HG03354 (cell line): Measurements from ENCODE around the gene EHBP1.

Experiments
- ATAC-seq: cut with Tn5 transposase; IDR thresholded peaks from one replicate; pipeline ENCODE4 v1.9.1; 2021; ENCODE audit warnings: mild to moderate bottlenecking; ENCODE audit not compliant: unreplicated experiment, poor library complexity, severe bottlenecking

The EHBP1 gene

DNA sequence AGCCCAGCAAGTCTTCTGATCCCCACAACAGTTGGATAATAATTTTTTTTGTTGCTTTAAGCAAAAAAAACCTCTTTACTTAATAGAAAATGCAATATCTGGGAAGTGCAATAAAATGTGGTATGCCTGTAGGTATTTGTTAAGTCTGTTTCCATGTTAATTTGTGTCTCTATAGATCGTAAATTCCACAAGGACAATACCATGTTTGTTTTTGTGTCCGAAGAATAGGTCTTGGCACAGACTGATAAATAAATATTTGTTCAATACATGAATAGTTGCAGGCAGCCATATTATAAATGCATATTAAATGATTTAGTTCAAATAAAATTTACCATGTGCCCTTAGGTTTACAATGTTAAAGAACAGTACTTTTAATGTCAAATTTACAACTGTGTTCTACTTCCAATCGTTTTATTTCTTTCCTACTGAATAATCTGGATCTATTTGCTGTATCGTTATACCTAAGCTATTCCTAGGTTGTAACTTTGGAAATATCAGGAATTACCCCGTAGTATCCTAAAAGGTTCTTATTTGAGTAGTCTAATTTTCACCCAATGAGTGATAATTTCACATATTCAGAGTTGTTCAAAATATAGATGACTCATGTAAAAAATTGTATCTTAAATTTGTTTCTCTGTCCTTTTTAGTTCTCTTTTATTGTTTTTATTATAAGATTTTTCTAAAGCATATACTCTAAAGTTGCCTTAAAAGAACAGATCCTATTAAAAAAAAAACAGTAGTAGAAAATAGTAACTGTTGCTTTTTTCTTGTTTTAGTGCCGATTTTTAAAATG is 151.8 kb downstream of the EHBP1 start:
- no peak for ATAC-seq

- ATAC-seq: no peak
These were observed 152.8 kb downstream of the EHBP1 start for GRCh38 chr2:62858231-62858832.

DNA sequence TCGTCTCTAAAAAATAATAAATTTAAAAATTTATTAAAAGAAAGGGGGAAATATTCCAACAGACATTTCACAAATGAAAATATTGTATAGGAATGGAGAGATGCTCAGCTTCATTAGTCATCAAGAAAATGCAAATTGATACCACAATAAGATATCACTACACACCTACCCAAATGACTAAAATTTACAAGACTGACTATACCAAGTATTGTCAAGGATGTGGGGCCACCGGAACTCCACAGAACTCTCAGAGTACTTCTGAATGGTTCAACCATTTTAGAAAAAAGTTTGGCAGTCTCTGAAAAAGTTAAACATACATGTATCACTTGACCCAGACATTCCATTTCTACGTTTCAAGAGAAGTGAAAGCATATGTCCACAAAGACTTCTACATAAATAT is 163.4 kb downstream of the EHBP1 start:
- ATAC-seq: no peak

- no peak for ATAC-seq
These were observed 165.5 kb downstream of the EHBP1 start for GRCh38 chr2:62870966-62871365.

- ATAC-seq: no peak
These were observed 166.0 kb downstream of the EHBP1 start for GRCh38 chr2:62871506-62871905.

GRCh38 chr2:62873603-62874002 is 168.1 kb downstream of the EHBP1 start:
- ATAC-seq: no peak

GRCh38 chr2:62874881-62875383 is 169.4 kb downstream of the EHBP1 start:
- ATAC-seq: no peak

- no peak for ATAC-seq
These were observed 175.8 kb downstream of the EHBP1 start for GRCh38 chr2:62881162-62881795.

GRCh38 chr2:62883629-62884028 is 178.1 kb downstream of the EHBP1 start:
- ATAC-seq: no peak

DNA sequence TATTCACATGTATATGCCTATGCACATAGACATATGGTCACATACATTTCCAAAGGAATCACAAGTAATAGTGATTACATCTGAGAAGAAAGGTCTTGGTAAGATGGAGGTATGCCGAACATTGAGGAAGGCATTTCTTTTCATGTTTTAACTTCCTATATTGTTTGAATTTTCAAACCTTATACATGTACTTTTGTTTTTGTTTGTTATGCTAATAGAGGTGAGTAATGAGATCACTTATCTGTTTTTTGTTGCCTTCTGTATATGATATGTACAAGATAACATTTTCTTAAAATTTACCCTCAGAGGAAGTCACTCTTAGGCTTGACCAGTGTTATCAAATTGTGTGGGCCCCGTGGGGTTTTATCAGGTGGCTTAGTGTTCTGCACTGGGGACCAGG is 178.6 kb downstream of the EHBP1 start:
- no peak for ATAC-seq

DNA sequence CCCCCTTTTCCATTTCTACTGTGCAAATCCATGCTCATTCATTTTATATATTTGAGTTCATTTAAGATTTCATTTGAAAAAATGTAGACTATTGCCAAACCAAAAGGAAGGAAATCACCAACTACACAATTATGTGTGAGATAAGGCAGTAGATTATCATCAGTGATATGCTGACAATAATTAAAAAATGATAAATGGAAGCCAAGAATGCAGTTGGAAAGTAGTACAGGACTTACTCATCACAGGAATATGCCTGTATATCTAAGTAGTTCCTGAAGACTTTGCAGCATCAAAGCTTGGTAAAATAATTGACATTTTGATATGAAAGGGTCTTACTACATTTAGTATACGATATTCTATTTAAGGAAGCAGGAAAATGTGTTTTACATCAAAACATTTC is 179.0 kb downstream of the EHBP1 start:
- ATAC-seq: no peak

GRCh38 chr2:62894966-62895631 is 189.6 kb downstream of the EHBP1 start:
- no peak for ATAC-seq

DNA sequence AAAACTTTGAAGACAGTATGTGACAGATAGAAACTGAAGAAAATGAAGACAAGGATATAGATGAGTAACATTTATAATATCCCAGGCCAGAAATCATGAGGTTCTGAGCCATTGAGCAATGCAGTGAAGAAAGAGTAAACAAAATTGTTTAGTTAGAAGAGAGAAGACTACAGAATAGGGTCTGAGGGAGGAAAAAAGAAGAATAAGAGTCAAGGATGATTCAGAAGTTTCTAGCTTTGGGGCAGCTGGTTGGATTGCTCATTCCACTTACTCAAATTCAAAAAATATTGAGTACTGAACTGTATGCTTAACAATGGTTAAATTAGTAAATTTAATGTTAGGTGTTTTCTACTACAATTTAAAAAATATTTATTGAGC is 190.1 kb downstream of the EHBP1 start:
- no peak for ATAC-seq

DNA sequence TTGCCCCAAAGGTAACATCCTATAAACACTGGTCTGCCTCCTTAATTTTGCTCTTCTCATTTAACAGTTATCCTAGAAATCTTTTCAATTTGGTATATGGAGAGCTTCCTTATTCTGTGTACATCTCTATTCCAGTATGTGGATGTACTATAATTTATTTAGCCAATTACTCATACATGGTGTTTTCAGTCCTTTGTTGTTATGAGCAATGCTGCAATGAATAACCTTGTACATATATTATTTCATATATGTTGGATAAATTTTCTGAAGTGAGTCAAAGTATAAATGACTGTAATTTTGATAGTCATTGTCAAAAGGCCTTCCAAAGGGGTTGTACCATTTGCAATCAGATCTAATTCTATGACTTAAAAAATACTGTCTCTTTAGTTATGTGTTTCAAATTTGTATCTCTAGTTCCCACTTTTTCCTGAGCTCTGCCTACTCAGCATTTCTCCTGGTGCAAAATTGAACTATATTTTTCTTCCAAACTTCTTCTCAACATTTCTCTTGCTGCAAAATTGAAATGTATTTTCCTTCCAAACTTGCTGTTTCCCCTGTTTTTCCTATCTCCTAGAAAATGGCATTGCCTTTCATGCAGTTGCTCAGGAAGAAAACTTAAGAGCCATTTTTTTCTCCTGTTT is 191.8 kb downstream of the EHBP1 start:
- ATAC-seq: no peak

- no peak for ATAC-seq
These were observed 198.8 kb downstream of the EHBP1 start for GRCh38 chr2:62904344-62904743.

GRCh38 chr2:62908145-62908544 is 202.6 kb downstream of the EHBP1 start:
- ATAC-seq: no peak

GRCh38 chr2:62913311-62913710 is 207.8 kb downstream of the EHBP1 start:
- ATAC-seq: no peak

GRCh38 chr2:62919041-62919440 is 213.5 kb downstream of the EHBP1 start:
- ATAC-seq: no peak

DNA sequence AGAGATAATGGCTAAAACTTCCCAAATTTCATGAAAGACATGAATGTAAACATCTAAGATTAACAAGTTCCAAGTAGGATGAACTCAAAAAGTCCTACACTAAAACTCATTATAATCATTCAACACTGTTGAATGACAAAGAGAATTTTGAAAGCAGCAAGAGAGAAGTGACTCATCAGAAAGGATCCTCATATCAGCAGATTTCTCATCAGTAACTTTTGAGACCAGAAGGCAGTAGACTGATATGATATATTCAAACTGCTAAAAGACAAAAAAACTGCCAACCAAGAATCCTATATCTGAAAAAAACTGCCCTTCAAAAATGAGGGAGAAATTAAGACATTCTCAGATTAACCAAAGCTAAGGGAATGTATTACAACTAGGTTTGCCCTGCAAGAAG is 214.6 kb downstream of the EHBP1 start:
- no peak for ATAC-seq

DNA sequence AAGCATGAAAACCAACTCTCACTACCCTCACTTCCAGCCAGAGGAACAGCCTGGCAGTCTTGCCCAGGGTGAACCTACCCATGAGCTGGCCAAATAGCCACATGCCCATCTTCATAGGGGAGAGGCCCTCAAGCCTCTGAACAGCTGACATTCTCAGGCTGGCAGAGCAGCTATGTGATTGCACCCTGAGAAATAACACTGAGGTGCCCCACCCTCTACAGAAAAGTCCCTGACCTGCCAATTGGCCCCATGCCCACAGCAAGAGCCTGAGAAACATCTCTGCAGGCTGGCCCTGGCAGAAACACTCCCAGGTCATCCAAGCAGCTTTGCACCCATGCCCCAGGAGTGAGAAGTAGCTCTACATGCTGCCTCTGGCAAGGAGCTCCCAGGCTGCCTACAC is 217.7 kb downstream of the EHBP1 start:
- ATAC-seq: no peak
